Activated CD8-positive, alpha-beta T cell treated with anti-CD3 and anti-CD28 coated beads, Interleukin-2, amount 10 ng/mL, durations not matched to agents 7 days and 5 days (primary cell): ENCODE data around the gene SGMS1. TPM values are rescaled to one million over a fixed set of nuclear protein-coding genes. Genes with fewer than 3 reads are reported as not detected.

Source experiments
- ATAC-seq: fragments of 150-1000 bp; cut with Tn5 transposase; one replicate; pipeline ENCODE4 v1.10.0; 2021; ENCODE audit warnings: moderate library complexity
- CTCF ChIA-PET: fragments of 350-600 bp; sonication (Branson Sonifier 250); formaldehyde crosslinking; loops from one replicate; lab custom pipeline; 2021; ENCODE audit warnings: antibody characterized with exemption; lab: Charles Lee
- POLR2A ChIA-PET: fragments of 350-600 bp; sonication (Branson Sonifier 250); formaldehyde crosslinking; loops from one replicate; lab custom pipeline; 2021; ENCODE audit warnings: antibody characterized with exemption; lab: Charles Lee
- DNase-seq: peaks from one replicate; pipeline ENCODE4 v3.0.0-alpha.2; 2020
- H3K27ac Mint-ChIP-seq: one replicate; pipeline ENCODE4 v1.8.0; 2021; ENCODE audit warnings: mild to moderate bottlenecking, mixed read lengths
- H3K27me3 Mint-ChIP-seq: one replicate; pipeline ENCODE4 v1.8.0; 2021; ENCODE audit warnings: low read depth, mixed read lengths
- H3K36me3 Mint-ChIP-seq: one replicate; pipeline ENCODE4 v1.8.0; 2021; ENCODE audit warnings: low read depth, mixed read lengths
- H3K4me1 Mint-ChIP-seq: one replicate; pipeline ENCODE4 v1.8.0; 2021; ENCODE audit warnings: low read depth, mixed read lengths
- H3K4me3 Mint-ChIP-seq: one replicate; pipeline ENCODE4 v1.8.0; 2021; ENCODE audit warnings: mild to moderate bottlenecking, mixed read lengths
- H3K9me3 Mint-ChIP-seq: one replicate; pipeline ENCODE4 v1.8.0; 2022; ENCODE audit warnings: mixed read lengths; ENCODE audit not compliant: insufficient read depth
- total RNA-seq, 2 experiments: library from RNA; stranded (reverse); gene quantifications; one replicate each; pipeline ENCODE4 v1.2.3, GENCODE V29; 2021

SGMS1 gene
- total RNA-seq, 2 experiments from 2014 or later = 14.2 to 16.4 TPM

DNA sequence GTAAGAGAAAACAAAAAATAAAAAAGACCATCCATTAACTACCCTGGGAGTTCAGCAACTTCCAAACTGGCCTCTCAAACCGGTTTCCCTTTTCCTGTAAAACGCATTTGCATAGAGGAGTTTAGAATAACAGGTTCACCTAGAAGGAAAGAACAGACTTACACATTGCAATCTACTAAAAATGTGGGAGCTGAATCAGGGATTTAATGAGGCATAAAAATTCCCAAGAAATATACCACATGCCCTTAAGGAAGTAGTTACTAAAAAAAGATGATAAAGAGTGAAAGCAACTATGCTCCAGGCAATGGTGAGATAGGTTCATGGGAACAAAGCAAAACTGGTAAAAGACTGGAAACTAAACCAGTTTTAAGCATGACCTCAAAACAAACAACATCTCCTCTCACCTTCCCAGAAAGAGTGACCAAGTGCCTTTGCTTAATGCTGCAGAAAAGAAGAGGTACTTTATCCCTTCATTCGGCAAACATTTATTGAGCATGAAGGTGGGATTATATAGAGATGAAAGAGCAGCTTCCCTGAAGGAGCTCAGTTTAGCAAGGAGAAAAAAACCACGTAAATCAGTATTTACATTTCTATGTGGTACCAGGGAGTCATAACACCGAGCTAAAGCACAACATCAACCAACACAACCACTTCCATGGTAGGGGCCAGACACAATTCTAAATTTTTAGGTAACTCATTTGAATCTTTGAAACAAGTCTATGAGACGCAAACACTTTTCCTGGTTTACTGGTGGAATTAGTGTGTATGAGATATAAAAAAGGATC, 152.8 kb downstream of the SGMS1 start:
- ChIA-PET CTCF (interaction anchor here (0.7 to 2.7 kb wide), 5 partner anchors 11 to 51 kb away, joined by 3 to 10 read pairs (median 3); no protein-coding TSS in a partner anchor), POLR2A (interaction anchor here (0.7 kb wide), 1 partner anchor 42 kb away, joined by 3 read pairs; no protein-coding TSS in a partner anchor)
- DNase-seq = no peak
- Mint-ChIP-seq H3K27me3 (no peaks in the 10 kb centered on the region), H3K36me3 (peaks cover 3% of the 10 kb centered on the region), H3K4me1 (peaks cover 45% of the 10 kb centered on the region), H3K9me3 (no peaks in the 10 kb centered on the region), H3K4me3 (no peak overlapping the region), H3K27ac (no peak overlapping the region)
- no peak for ATAC-seq

GRCh38 chr10:50470345-50470744, 153.4 kb downstream of the SGMS1 start:
- Mint-ChIP-seq H3K9me3 (no peaks in the 10 kb centered on the region), H3K27ac (no peak overlapping the region), H3K27me3 (no peaks in the 10 kb centered on the region), H3K4me3 (no peak overlapping the region), H3K4me1 (peaks cover 45% of the 10 kb centered on the region), H3K36me3 (peaks cover 2% of the 10 kb centered on the region)
- DNase-seq = peak; percentile 42
- POLR2A ChIA-PET = interaction anchor here (0.7 to 1.0 kb wide), 2 partner anchors 26 to 43 kb away, joined by 3 read pairs; no protein-coding TSS in a partner anchor
- peak; percentile 64 for ATAC-seq
- CTCF ChIA-PET = interaction anchor here (0.7 to 2.7 kb wide), 4 partner anchors 10 to 50 kb away, joined by 3 to 10 read pairs (median 4); no protein-coding TSS in a partner anchor

- H3K27ac Mint-ChIP-seq = peak overlapping the region; percentile 3
- peaks cover 6% of the 10 kb centered on the region for H3K36me3 Mint-ChIP-seq
- ATAC-seq (no peak), DNase-seq (no peak)
- ChIA-PET CTCF (interaction anchor here (0.6 to 2.7 kb wide), 4 partner anchors 9 to 50 kb away, joined by 3 to 10 read pairs (median 4); no protein-coding TSS in a partner anchor), POLR2A (interaction anchor here (1.0 kb wide), 1 partner anchor 27 kb away, joined by 3 read pairs; no protein-coding TSS in a partner anchor)
- H3K4me3 Mint-ChIP-seq = no peak overlapping the region
- no peaks in the 10 kb centered on the region for H3K27me3 Mint-ChIP-seq
- H3K4me1 Mint-ChIP-seq = peaks cover 45% of the 10 kb centered on the region
- H3K9me3 Mint-ChIP-seq = no peaks in the 10 kb centered on the region
Observed at GRCh38 chr10:50469778-50470193, 154.0 kb downstream of the SGMS1 start.

DNA sequence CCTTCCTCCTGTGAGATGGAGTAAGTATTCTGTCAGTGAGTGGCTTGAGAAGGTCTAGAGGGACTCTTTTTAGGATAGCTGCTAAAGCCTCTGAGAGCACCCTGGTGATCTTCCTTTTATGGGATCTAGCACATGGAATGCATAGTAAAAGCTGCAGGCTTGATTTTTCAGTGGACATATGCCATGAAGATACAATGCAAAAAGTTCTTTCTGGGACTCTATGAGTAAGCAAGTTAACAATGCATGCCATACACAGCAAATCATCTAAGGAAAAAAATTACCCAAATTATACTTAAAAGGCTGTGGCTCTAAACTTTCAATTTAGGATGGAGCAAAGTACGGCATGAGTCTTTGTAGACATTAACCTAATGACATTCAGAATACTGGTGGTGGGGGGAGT, 154.5 kb downstream of the SGMS1 start:
- DNase-seq = no peak
- H3K36me3 Mint-ChIP-seq = peaks cover 6% of the 10 kb centered on the region
- peaks cover 45% of the 10 kb centered on the region for H3K4me1 Mint-ChIP-seq
- peak overlapping the region; percentile 3 for H3K27ac Mint-ChIP-seq
- ATAC-seq = no peak
- POLR2A ChIA-PET = interaction anchor here (1.0 kb wide), 1 partner anchor 27 kb away, joined by 3 read pairs; no protein-coding TSS in a partner anchor
- H3K27me3 Mint-ChIP-seq = no peaks in the 10 kb centered on the region
- no peaks in the 10 kb centered on the region for H3K9me3 Mint-ChIP-seq
- CTCF ChIA-PET = interaction anchor here (0.6 to 2.7 kb wide), 2 partner anchors 9 to 34 kb away, joined by 3 to 10 read pairs; no protein-coding TSS in a partner anchor
- no peak overlapping the region for H3K4me3 Mint-ChIP-seq

DNA sequence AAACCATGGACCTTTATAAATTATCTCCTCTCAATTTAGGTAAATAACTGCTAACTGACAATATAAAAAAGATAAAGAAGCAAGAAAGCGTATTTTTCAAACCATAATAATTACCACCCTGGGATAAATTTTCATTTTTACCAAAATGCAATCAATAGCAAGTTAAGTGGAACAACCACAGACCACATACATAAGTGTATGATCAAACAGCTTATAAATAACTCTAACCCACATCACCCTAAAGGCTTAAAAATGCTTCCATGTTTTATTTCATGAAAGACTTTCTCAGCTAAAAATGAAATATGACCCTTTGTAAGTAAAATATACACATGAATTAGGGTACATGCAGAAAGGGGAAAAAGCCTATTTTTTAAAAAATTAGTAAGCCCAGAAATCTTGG, 156.5 kb downstream of the SGMS1 start:
- ATAC-seq (no peak), DNase-seq (no peak)
- POLR2A ChIA-PET = no interaction called here
- peaks cover 6% of the 10 kb centered on the region for H3K36me3 Mint-ChIP-seq
- no peaks in the 10 kb centered on the region for H3K9me3 Mint-ChIP-seq
- H3K4me1 Mint-ChIP-seq = peaks cover 45% of the 10 kb centered on the region
- H3K4me3 Mint-ChIP-seq = no peak overlapping the region
- CTCF ChIA-PET = interaction anchor here (0.8 to 1.3 kb wide), 2 partner anchors 28 to 35 kb away, joined by 3 to 4 read pairs; no protein-coding TSS in a partner anchor
- H3K27ac Mint-ChIP-seq = no peak overlapping the region
- H3K27me3 Mint-ChIP-seq = no peaks in the 10 kb centered on the region

DNA sequence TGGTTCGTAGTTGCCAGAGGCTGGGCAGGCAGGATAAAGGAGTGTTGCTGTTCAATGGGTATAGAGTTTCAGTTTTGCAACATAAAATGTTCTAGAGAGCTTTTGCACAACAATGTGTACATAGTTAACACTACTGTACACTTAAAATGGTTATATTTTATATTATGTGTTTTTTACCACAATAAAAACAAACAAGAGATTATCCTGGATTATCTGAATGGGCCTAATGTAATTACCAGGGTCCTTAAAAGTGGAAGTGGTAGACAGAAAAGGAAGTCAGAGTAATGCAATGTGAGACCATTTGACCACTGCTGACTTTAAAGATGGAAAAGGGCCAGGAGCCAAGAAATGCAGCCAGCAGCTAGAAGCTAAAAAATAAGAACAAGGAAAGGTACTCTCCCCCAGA, 159.7 kb downstream of the SGMS1 start:
- Mint-ChIP-seq H3K27ac (no peak overlapping the region), H3K36me3 (peaks cover 14% of the 10 kb centered on the region), H3K4me3 (no peak overlapping the region), H3K4me1 (peaks cover 18% of the 10 kb centered on the region), H3K9me3 (no peaks in the 10 kb centered on the region), H3K27me3 (no peaks in the 10 kb centered on the region)
- DNase-seq (no peak), ATAC-seq (no peak)
- ChIA-PET POLR2A (interaction anchor here (0.6 kb wide), 1 partner anchor 1001 kb away, joined by 3 read pairs; no protein-coding TSS in a partner anchor), CTCF (no interaction called here)

DNA sequence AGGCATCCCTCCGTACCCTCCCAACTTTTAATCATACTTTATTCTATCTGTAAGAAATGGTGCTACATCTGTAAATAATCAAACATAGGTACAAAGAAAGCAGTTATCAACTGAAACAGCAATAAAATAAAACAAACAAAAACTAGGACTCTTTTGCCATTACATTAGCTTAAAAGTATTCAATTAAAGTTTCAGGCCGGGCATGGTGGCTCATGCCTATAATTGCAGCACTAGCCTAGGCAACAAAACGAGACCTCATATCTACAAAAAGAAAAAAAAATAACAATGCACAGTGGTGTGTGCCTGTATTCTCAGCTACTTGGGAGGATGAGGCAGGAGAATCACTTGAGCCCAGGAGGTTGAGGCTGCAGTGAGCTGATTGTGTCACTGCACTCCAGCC, 161.9 kb downstream of the SGMS1 start:
- Mint-ChIP-seq H3K36me3 (peaks cover 19% of the 10 kb centered on the region), H3K27me3 (no peaks in the 10 kb centered on the region), H3K4me1 (peaks cover under 1% of the 10 kb centered on the region), H3K27ac (no peak overlapping the region), H3K9me3 (no peaks in the 10 kb centered on the region), H3K4me3 (no peak overlapping the region)
- ATAC-seq = no peak
- POLR2A ChIA-PET = no interaction called here
- CTCF ChIA-PET = no interaction called here
- DNase-seq = no peak

DNA sequence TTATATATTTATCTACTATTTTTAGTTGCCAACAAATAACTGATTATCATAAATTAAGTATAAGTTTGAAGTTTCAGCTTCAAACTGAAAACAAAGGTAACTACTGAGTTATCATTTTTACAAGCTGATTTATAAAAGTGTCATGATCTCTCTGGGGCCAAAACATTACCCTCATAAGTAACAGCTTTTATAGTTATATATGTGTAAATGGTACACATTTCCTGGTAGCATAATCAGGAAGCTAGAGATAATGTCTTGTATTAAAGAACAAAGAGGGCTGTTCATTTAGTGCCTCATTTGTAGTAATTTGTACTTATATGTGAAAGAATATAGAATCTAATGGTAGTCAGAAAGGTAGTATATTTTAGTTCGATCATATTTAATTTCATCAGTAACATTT, 162.6 kb downstream of the SGMS1 start:
- no peaks in the 10 kb centered on the region for H3K4me1 Mint-ChIP-seq
- no peak overlapping the region for H3K4me3 Mint-ChIP-seq
- no peaks in the 10 kb centered on the region for H3K9me3 Mint-ChIP-seq
- no peaks in the 10 kb centered on the region for H3K27me3 Mint-ChIP-seq
- CTCF ChIA-PET = interaction anchor here (0.8 to 1.5 kb wide), 5 partner anchors 9 to 199 kb away, joined by 3 to 10 read pairs (median 3); no protein-coding TSS in a partner anchor
- no peak for ATAC-seq
- H3K27ac Mint-ChIP-seq = no peak overlapping the region
- POLR2A ChIA-PET = no interaction called here
- H3K36me3 Mint-ChIP-seq = peaks cover 19% of the 10 kb centered on the region
- no peak for DNase-seq

GRCh38 chr10:50456719-50457118, 167.0 kb downstream of the SGMS1 start:
- Mint-ChIP-seq H3K4me1 (no peaks in the 10 kb centered on the region), H3K4me3 (no peak overlapping the region), H3K27me3 (no peaks in the 10 kb centered on the region), H3K9me3 (no peaks in the 10 kb centered on the region), H3K27ac (no peak overlapping the region), H3K36me3 (peaks cover 16% of the 10 kb centered on the region)
- no peak for ATAC-seq
- no peak for DNase-seq
- POLR2A ChIA-PET = no interaction called here
- CTCF ChIA-PET = no interaction called here

DNA sequence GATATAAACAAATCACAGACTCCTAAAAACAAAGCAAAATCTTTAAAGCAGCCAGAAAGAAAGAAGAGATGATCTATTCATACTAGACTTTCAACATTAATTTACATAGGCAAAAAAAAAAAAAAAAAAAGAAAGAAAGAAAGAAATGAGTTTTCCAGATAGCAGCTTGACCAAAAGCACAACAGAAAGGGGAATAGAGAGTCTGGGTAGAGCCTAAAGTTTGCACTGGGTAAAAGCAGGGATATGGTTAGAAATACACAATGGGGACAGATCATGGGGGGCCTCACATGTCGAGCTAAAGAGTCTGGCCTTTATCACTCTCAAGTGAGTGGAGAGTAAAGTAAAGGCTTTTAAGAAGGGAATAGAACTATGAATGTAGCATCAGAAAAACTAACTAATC, 169.8 kb downstream of the SGMS1 start:
- H3K4me3 Mint-ChIP-seq = no peak overlapping the region
- ATAC-seq (no peak), DNase-seq (no peak)
- POLR2A ChIA-PET = no interaction called here
- H3K36me3 Mint-ChIP-seq = peaks cover 8% of the 10 kb centered on the region
- H3K27ac Mint-ChIP-seq = no peak overlapping the region
- CTCF ChIA-PET = no interaction called here
- H3K9me3 Mint-ChIP-seq = no peaks in the 10 kb centered on the region
- no peaks in the 10 kb centered on the region for H3K27me3 Mint-ChIP-seq
- H3K4me1 Mint-ChIP-seq = peaks cover 3% of the 10 kb centered on the region

DNA sequence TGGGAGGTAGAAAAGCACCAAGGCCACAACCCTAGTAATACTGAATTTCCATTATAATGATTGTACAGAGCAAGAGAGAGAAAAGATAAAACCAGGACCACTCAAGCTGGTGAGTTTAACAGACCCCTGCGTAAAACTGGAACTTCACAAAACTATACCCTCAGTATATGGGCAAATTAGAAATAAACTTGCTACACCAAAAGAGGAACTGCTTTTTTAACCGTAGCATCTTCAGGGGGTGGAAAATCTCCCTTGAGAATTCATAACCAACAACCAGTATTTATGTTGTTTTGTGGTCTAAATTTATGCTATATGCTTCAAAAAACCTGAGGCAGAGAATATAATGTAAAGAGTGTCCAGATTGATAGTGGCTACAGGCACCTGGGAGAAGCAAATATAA, 171.2 kb downstream of the SGMS1 start:
- ATAC-seq = no peak
- H3K27ac Mint-ChIP-seq = no peak overlapping the region
- ChIA-PET CTCF (no interaction called here), POLR2A (no interaction called here)
- H3K27me3 Mint-ChIP-seq = no peaks in the 10 kb centered on the region
- no peaks in the 10 kb centered on the region for H3K9me3 Mint-ChIP-seq
- H3K4me1 Mint-ChIP-seq = peaks cover 8% of the 10 kb centered on the region
- no peak for DNase-seq
- H3K36me3 Mint-ChIP-seq = peaks cover 8% of the 10 kb centered on the region
- no peak overlapping the region for H3K4me3 Mint-ChIP-seq

DNA sequence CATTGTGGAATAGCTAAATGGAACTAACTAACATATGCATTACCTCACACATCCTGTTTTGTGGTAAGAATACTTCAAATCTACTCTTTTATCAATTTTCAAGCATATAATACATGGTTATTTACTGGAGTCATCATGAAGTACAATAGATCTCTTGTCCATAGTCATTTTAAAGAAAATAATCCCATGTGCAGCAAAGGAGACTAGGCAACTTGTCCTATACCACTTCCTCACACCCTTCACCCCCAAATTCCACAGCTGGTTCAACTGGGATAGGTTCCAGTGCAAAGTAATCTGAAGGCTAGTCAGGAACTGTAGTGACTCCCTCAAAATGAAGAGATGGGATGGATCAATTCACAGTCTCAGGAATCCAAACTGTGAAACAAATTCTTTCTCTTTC, 176.1 kb downstream of the SGMS1 start:
- CTCF ChIA-PET = interaction anchor here (0.9 kb wide), 1 partner anchor 10 kb away, joined by 3 read pairs; no protein-coding TSS in a partner anchor

More for the DNA sequence above, 176.1 kb downstream of the SGMS1 start:
- no peak for ATAC-seq
- no peak for DNase-seq
- Mint-ChIP-seq H3K4me3 (no peak overlapping the region), H3K27ac (no peak overlapping the region), H3K9me3 (peaks cover 25% of the 10 kb centered on the region), H3K36me3 (peaks cover 23% of the 10 kb centered on the region), H3K4me1 (peaks cover 9% of the 10 kb centered on the region), H3K27me3 (no peaks in the 10 kb centered on the region)
- POLR2A ChIA-PET = no interaction called here
